Fibroblast of lung (primary cell): ENCODE results near the gene CASQ2. TPM values are rescaled to one million over a fixed set of nuclear protein-coding genes. Genes with fewer than 3 reads are reported as not detected.

ENCODE experiments used
- DNase-seq, 2 donors: peaks; one replicate each; pipeline versions ENCODE4 v3.0.0 to v3.0.0-alpha.2; 2010; ENCODE audit warnings: low read depth in 2 of 2
- H2AFZ ChIP-seq: 2 replicates; pipeline ENCODE4 v1.5.1; 2012; ENCODE audit warnings: low read length, control low read depth, inconsistent platforms
- H3K27ac ChIP-seq: 2 replicates; pipeline ENCODE4 v1.5.1; 2011; ENCODE audit warnings: low read length, control low read depth; ENCODE audit not compliant: insufficient read depth
- H3K27me3 ChIP-seq: 2 replicates; pipeline ENCODE4 v1.5.1; 2011; ENCODE audit warnings: mild to moderate bottlenecking, low read length; ENCODE audit not compliant: control insufficient read depth, insufficient read depth
- H3K36me3 ChIP-seq: 2 replicates; pipeline ENCODE4 v1.5.1; 2011; ENCODE audit warnings: low read length; ENCODE audit not compliant: control insufficient read depth, insufficient read depth
- H3K4me1 ChIP-seq: 2 replicates; pipeline ENCODE4 v1.5.1; 2011; ENCODE audit warnings: low read length; ENCODE audit not compliant: control insufficient read depth, insufficient read depth; ENCODE audit errors: extremely low read depth
- H3K4me2 ChIP-seq: 2 replicates; pipeline ENCODE4 v1.5.1; 2011; ENCODE audit warnings: low read length, control low read depth; ENCODE audit not compliant: insufficient read depth; ENCODE audit errors: extremely low read depth
- H3K4me3 ChIP-seq, 4 experiments: fragments of 200-600 bp in 1 of 4; sonication (generic) in 1 of 4; replicated peaks in 1 of 4; 2 replicates each; pipeline ENCODE4 v1.5.1; 2011 to 2016; ENCODE audit warnings: low read length in 4 of 4, low read depth in 3 of 4, mild to moderate bottlenecking in 3 of 4, control low read depth in 2 of 4, inconsistent platforms in 1 of 4, mixed read lengths in 1 of 4; ENCODE audit not compliant: insufficient read depth in 1 of 4; ENCODE audit errors: control extremely low read depth in 1 of 4
- H3K79me2 ChIP-seq: 2 replicates; pipeline ENCODE4 v1.5.1; 2012; ENCODE audit warnings: mild to moderate bottlenecking, low read length, inconsistent platforms; ENCODE audit not compliant: control insufficient read depth, insufficient read depth
- H3K9ac ChIP-seq: 2 replicates; pipeline ENCODE4 v1.5.1; 2011; ENCODE audit warnings: mild to moderate bottlenecking, low read length, control low read depth; ENCODE audit not compliant: insufficient read depth
- H3K9me3 ChIP-seq: 2 replicates; pipeline ENCODE4 v1.5.1; 2012; ENCODE audit warnings: low read depth, low read length; ENCODE audit not compliant: control insufficient read depth, insufficient read depth
- H4K20me1 ChIP-seq: 2 replicates; pipeline ENCODE4 v1.5.1; 2011; ENCODE audit warnings: low read length; ENCODE audit not compliant: control insufficient read depth, insufficient read depth; ENCODE audit errors: extremely low read depth
- EZH2 ChIP-seq: IDR thresholded peaks from 2 replicates; pipeline ENCODE4 v1.5.1; 2012; ENCODE audit warnings: low read length, control low read depth, mild to moderate bottlenecking; ENCODE audit errors: missing control alignments
- polyA plus RNA-seq, 2 donors: library from polyadenylated mRNA; depleted of rRNA in 1 of 2; stranded (reverse) in 1 of 2; unstranded in 1 of 2; fragments of >200 nt; gene quantifications; 2 replicates each; pipeline ENCODE4 v1.2.1, GENCODE V29; 2011 to 2012; ENCODE audit warnings: missing spikeins in 1 of 2
- total RNA-seq: library from RNA; depleted of rRNA; stranded (reverse); fragments of >200 nt; gene quantifications from 2 replicates; pipeline ENCODE4 v1.2.1, GENCODE V29; 2014
- TF ChIP-seq, protein P1 (sequence below), 2 donors: IDR thresholded peaks in 1 of 2; conservative IDR thresholded peaks in 1 of 2; 1 replicate in 1 of 2; 2 replicates in 1 of 2; pipeline ENCODE4 v1.5.1; 2011 to 2012; ENCODE audit warnings: low read length in 2 of 2, control low read depth in 1 of 2, inconsistent platforms in 1 of 2, low read depth in 1 of 2, mild to moderate bottlenecking in 1 of 2

The CASQ2 gene
- total and polyA plus RNA-seq, 2 donors (not counting 1 experiment from before 2014, with no cell fraction given), result 0.03 TPM; not detected in 1

DNA sequence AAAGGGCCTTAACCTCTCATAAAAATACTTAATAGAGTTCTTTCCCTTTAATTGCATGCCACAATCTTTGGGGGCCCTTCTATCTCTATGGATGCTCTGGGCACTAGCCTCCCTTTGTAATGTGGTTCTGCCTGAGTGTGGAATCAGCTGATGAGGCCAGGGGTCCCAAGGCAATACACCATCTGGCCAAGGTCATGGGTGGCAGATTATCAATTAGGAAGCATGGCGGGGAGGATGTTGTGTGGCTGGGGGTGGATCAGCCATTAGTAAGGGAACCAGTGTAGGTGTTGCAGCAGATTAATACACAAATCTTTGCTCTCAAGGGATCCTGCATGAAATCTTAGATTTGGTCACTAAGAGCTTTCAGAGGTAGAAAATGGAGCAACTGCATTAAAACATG is 37.1 kb upstream of the CASQ2 start:
- TF ChIP-seq, protein P1, sequence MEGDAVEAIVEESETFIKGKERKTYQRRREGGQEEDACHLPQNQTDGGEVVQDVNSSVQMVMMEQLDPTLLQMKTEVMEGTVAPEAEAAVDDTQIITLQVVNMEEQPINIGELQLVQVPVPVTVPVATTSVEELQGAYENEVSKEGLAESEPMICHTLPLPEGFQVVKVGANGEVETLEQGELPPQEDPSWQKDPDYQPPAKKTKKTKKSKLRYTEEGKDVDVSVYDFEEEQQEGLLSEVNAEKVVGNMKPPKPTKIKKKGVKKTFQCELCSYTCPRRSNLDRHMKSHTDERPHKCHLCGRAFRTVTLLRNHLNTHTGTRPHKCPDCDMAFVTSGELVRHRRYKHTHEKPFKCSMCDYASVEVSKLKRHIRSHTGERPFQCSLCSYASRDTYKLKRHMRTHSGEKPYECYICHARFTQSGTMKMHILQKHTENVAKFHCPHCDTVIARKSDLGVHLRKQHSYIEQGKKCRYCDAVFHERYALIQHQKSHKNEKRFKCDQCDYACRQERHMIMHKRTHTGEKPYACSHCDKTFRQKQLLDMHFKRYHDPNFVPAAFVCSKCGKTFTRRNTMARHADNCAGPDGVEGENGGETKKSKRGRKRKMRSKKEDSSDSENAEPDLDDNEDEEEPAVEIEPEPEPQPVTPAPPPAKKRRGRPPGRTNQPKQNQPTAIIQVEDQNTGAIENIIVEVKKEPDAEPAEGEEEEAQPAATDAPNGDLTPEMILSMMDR (conservative IDR thresholded peaks at IDR 0.05 in 1 of 2, IDR thresholded peaks at IDR 0.05 in 1 of 2; ENCODE audit: low read depth in 1 of 2, low read length in 2 of 2), result no peak
- no peak for TF ChIP-seq EZH2
- Histone ChIP-seq H3K4me2 (no peak overlapping the region), H3K79me2 (no peaks in the 10 kb centered on the region), H3K9me3 (no peaks in the 10 kb centered on the region), H2AFZ (no peak overlapping the region), H3K27ac (no peak overlapping the region), H3K27me3 (no peaks in the 10 kb centered on the region), H3K4me1 (no peaks in the 10 kb centered on the region), H4K20me1 (no peaks in the 10 kb centered on the region), H3K9ac (no peak overlapping the region), H3K36me3 (no peaks in the 10 kb centered on the region), H3K4me3 (no peak overlapping the region)
- no peak for DNase-seq

DNA sequence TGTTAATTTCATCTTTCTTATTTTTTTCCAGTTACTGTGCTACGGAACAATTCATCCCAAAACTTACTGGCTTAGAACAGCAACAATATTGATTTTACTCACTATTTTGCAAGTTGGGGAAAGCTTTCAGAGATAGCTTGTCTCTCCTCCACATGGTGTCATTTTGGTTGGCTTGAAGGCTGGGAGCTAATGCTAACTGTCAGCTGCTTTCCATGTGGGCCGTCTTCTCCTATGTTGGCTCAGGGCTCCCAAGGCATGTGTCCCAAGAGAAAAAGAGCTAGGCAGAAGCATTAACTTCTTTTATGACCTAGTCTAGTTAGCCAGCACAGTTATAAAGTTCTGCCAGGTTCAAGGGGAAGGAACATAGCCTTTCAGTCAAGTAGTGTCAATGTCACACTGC is 33.9 kb upstream of the CASQ2 start:
- no peak overlapping the region for H3K4me3 ChIP-seq
- TF ChIP-seq EZH2, result no peak
- TF ChIP-seq, protein P1 (conservative IDR thresholded peaks at IDR 0.05 in 1 of 2, IDR thresholded peaks at IDR 0.05 in 1 of 2; ENCODE audit: low read depth in 1 of 2, low read length in 2 of 2), result no peak
- no peaks in the 10 kb centered on the region for H3K4me1 ChIP-seq
- no peaks in the 10 kb centered on the region for H3K36me3 ChIP-seq
- H3K27me3 ChIP-seq, result no peaks in the 10 kb centered on the region
- no peak overlapping the region for H3K4me2 ChIP-seq
- H3K27ac ChIP-seq, result no peak overlapping the region
- H4K20me1 ChIP-seq, result no peaks in the 10 kb centered on the region
- H3K79me2 ChIP-seq, result no peaks in the 10 kb centered on the region
- no peak overlapping the region for H3K9ac ChIP-seq
- H3K9me3 ChIP-seq, result no peaks in the 10 kb centered on the region
- no peak overlapping the region for H2AFZ ChIP-seq
- no peak for DNase-seq

DNA sequence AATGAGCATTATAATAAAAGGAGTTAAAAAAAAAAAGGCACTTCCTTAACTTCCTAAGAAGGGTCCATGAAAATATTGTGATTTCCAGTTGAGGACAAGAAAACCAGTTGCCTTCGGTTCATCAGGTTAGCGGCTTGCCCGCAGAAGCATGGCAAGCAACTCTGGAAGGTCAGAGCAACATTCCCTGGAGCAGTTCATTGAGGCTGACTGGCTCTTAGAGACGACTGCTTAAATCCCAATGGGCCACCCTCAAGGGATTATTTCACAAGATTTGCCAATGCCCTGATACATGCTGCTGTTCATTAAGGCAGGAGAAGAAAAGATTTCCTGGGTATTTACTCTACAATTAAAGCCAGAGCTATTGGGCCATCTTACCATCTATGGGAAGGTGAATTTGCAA is 29.0 kb upstream of the CASQ2 start:
- H3K9ac ChIP-seq, result no peak overlapping the region
- H3K4me2 ChIP-seq, result no peak overlapping the region
- H3K79me2 ChIP-seq, result no peaks in the 10 kb centered on the region
- H2AFZ ChIP-seq, result no peak overlapping the region
- H3K4me3 ChIP-seq, result no peak overlapping the region
- no peaks in the 10 kb centered on the region for H4K20me1 ChIP-seq
- no peaks in the 10 kb centered on the region for H3K9me3 ChIP-seq
- DNase-seq, result no peak
- TF ChIP-seq, protein P1 (conservative IDR thresholded peaks at IDR 0.05 in 1 of 2, IDR thresholded peaks at IDR 0.05 in 1 of 2; ENCODE audit: low read depth in 1 of 2, low read length in 2 of 2), result no peak
- TF ChIP-seq EZH2, result no peak
- H3K27me3 ChIP-seq, result peaks cover 9% of the 10 kb centered on the region
- no peak overlapping the region for H3K27ac ChIP-seq
- no peaks in the 10 kb centered on the region for H3K4me1 ChIP-seq
- H3K36me3 ChIP-seq, result no peaks in the 10 kb centered on the region
